Activated T-helper 9 cell treated with anti-CD3 and anti-CD28 coated beads, Interleukin-2, amount 50 U/mL, for 16 hours (primary cell): ENCODE results near the gene C11orf91.
"Not testable (repeated sequence)": the region's sequence is repeated elsewhere in the genome, so short reads cannot be mapped to it uniquely, and the experiment has no call there.

Source experiments
- DNase-seq: peaks from one replicate; pipeline ENCODE4 v3.0.0-alpha.2; 2020; ENCODE audit warnings: low read depth

C11orf91 gene

GRCh38 chr11:33721426-33721825 lies 20.8 kb upstream of the C11orf91 start:
- DNase-seq = no peak

GRCh38 chr11:33719587-33719986 lies 19.0 kb upstream of the C11orf91 start:
- DNase-seq = no peak

DNA sequence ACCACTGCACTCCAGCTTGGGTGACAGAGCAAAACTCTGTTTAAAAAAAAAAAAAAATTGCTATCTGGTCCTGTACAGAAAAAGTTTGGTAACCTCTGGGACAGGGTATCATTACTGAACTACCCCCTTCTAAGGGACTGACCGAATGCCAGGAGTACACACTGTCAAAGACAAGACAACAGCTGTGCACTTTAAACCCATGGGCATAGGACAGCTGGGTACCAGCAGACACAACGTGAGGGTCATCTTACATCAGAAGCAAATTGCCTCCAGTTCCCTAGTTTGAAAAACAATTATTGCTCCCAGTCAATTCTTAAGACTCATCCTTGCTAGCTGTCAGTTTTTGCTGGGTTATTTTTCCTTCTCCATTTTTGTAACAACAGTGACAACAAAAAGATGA lies 17.8 kb upstream of the C11orf91 start:
- DNase-seq = no peak

DNA sequence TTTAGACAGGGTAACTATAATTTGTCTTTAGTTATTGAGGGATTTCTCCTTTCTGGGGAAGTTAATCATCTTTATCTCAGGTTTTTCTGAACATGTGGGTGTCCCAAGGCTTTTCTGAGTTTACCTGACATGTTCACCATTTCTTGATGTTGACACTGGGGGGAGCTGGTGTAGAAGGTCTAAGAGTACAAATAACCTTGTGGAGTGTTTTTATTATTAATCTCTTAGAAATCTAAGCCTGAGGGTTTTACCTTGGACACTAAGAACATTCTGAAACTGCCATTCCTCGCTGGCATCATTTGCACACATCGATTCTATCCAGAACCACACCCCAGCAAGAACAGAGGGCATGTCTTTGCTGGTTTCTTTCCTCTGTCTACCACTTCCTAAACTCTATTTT lies 15.6 kb upstream of the C11orf91 start:
- no peak for DNase-seq

- no peak for DNase-seq
These were observed 13.3 kb upstream of the C11orf91 start for GRCh38 chr11:33713856-33714398.

GRCh38 chr11:33713151-33713855 lies 12.7 kb upstream of the C11orf91 start:
- DNase-seq = no peak

GRCh38 chr11:33712436-33712835 lies 11.8 kb upstream of the C11orf91 start:
- DNase-seq = no peak

- no peak for DNase-seq
These were observed 8.8 kb upstream of the C11orf91 start for GRCh38 chr11:33709466-33709865.

DNA sequence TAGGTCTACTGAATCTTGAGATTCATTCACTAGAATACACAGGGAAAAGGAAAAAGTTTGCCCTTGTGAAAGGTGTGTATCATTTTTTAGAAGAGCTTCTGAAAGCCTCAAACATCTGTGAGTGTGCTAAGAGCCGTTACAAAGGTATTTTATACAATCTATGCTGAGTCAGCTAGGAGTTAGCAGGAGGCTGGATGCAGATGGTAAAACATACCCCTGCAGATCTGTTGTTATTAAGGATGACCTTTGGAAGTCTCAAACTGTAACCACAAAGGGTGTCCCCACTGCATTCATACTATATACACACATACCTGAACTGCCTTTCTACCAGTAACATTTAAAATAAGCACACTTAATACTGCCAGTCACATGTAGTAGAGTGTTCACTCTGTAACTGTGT lies 8.4 kb upstream of the C11orf91 start:
- DNase-seq = no peak

DNA sequence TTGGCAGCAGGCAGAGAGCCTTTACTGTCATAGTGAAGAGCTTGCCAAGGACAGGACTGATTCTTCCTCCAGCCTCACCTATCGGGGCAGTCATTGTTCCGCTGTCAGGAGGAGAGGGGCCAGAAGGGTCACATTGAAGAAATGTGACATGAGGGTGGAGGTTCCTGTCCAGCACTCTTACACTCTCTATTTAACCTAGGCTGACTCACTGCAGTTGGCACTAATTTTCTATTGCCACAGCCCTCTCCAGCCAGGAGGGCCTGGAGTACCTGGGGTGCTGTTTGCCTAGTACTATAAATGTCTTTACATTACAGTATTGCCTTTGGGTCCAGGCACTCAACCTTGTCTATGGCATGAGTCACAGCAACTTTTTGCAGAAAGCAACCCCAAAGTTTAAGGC lies 7.2 kb upstream of the C11orf91 start:
- not testable (repeated sequence) for DNase-seq

DNA sequence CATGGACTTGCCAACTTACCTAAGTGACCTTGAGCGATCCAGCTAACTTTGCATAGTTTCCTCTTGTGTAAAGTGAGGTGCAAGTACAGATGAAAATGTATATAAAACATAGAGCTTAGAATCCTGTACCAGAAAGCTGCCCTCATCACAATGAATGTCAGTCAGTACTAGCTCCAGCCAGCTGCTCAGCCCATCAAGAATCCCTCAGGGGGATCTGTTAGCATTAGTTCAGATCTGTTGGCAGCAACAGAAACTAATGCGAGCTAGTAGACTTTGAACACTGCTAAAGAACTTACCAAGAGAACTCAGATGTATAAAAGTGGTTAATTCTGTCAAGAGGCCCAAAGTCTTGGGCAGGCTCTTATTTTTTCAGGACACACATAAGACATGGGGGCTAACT lies 6.3 kb upstream of the C11orf91 start:
- no peak for DNase-seq

- DNase-seq = no peak
These were observed 5.9 kb upstream of the C11orf91 start for GRCh38 chr11:33706546-33706945.

GRCh38 chr11:33704240-33705002 lies 3.8 kb upstream of the C11orf91 start:
- no peak for DNase-seq

DNA sequence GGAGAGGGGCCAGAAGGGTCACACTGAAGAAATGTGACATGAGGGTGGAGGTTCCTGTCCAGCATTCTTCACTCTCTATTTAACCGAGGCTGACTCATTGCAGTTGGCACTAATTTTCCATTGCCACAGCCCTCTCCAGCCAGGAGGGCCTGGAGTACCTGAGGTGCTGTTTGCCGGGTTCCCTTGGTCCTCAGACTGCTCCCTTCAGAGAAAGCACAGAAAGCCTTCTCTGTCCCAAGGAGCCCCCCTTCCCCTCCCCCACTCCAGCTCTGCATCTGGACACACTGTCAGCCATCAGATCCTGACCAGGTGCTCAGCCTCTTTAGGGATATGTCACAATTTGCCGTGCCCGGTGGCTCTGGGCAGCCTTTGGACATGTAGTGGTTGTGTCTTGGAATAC lies 3.2 kb upstream of the C11orf91 start:
- DNase-seq = no peak

DNA sequence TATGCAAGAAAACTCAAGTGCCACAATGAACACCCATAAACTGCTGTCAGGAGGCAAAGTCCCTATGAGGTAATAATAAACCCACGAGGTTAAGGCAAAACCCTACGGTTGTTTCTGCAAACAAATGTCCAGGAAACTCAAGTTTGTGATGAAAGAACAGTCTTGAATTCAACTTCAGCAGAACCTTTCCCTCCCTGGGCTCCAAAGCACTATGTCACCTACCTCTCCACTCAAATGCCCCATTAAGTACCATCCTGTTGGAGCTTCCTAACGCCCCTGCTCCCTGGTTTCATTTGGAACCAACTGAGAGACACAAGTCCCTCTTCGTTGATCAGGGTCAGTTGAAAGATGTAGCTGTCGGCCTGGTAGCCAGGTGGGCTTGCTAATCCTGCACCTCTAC lies 2.6 kb upstream of the C11orf91 start:
- no peak for DNase-seq

GRCh38 chr11:33701302-33702230 lies 940 bp upstream of the C11orf91 start:
- no peak for DNase-seq

DNA sequence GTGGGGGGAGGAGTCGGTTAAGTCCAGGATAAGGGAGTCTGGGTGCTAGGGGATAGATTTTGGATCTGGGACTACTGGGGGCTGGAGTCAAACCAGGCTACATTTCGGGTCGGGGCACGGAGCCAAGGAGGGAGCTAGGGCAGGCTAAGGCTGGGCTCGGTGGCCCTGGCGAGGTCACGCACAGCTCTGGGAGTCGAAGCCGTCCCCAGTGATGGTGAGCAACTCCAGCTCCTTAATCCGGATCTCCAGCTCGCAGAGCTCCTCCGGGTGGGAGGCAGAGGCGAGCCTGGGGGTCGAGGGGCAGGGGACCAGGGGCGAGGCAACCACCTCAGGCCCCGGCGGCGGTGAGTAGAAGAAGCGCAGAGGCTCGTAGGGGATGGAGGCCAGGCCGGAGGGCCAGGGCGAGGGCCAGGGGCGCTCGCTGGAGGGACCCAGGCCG lies 544 bp downstream of the C11orf91 start:
- DNase-seq = no peak

DNA sequence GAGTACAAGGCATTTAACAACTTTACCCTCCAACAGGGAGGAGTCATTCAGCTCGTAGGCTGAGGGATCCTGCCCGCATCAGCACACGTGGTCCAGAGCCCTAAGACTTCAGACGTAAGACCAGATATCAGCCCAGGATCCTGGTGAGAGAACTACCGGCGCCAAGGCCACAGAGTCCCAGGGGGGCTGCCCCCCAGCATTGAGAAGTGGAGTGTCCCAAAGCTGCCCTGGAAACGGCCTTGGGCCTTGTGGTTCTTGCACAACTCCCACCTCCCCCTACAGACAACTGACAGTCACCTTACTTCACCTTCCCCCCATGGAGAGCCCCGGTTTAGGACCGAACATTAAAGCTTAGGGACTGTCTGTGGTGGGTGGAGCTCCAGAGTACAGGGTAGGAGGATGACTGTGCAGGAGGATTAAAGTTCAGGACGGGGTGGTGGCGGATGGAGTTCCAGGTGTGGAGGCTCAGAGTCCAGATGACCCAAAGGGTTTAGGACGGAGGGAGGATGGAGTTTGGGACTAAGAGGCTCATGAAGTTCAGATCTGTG lies 1.0 kb downstream of the C11orf91 start:
- no peak for DNase-seq

GRCh38 chr11:33698921-33699320 lies 1.7 kb downstream of the C11orf91 start:
- no peak for DNase-seq

GRCh38 chr11:33697997-33698396 lies 2.6 kb downstream of the C11orf91 start:
- no peak for DNase-seq

GRCh38 chr11:33696931-33697638 lies 3.5 kb downstream of the C11orf91 start:
- DNase-seq = no peak
